HG02943 (cell line): ENCODE results near the gene GPR132.

Experiments used
- ATAC-seq: cut with Tn5 transposase; IDR thresholded peaks from one replicate; pipeline ENCODE4 v1.9.1; 2021; ENCODE audit warnings: mild to moderate bottlenecking, low read depth, moderate library complexity; ENCODE audit not compliant: unreplicated experiment

The GPR132 gene

GRCh38 chr14:105023791-105024480, 41.3 kb downstream of the GPR132 start:
- ATAC-seq = no peak

GRCh38 chr14:105023144-105023543, 42.1 kb downstream of the GPR132 start:
- ATAC-seq = no peak

GRCh38 chr14:105022276-105022670, 43.0 kb downstream of the GPR132 start:
- no peak for ATAC-seq

- no peak for ATAC-seq
Measured at GRCh38 chr14:105021656-105022275, 43.5 kb downstream of the GPR132 start.

GRCh38 chr14:105020815-105021655, 44.2 kb downstream of the GPR132 start, which contains the start of gene CDCA4:
CDCA4 (minus strand) TSS chr14:105021083; CDS start chr14:105011929, 9,154 bp downstream.
- peak; percentile 66 for ATAC-seq

GRCh38 chr14:105019861-105020814, 45.1 kb downstream of the GPR132 start:
- peak; percentile 19 for ATAC-seq

GRCh38 chr14:105018414-105018813, 46.8 kb downstream of the GPR132 start:
- ATAC-seq = no peak

GRCh38 chr14:105015905-105016304, 49.3 kb downstream of the GPR132 start:
- ATAC-seq = no peak

GRCh38 chr14:105015242-105015641, 50.0 kb downstream of the GPR132 start:
- no peak for ATAC-seq

GRCh38 chr14:105014631-105015030, 50.6 kb downstream of the GPR132 start:
- ATAC-seq = no peak

- ATAC-seq = no peak
Measured at GRCh38 chr14:105014032-105014431, 51.2 kb downstream of the GPR132 start.

- ATAC-seq = no peak
Measured at GRCh38 chr14:105013150-105013785, 52.0 kb downstream of the GPR132 start.

- ATAC-seq = no peak
Measured at GRCh38 chr14:105012171-105012985, 52.9 kb downstream of the GPR132 start.

GRCh38 chr14:105011312-105011990, 53.8 kb downstream of the GPR132 start:
- ATAC-seq = no peak

GRCh38 chr14:105010891-105011291, 54.3 kb downstream of the GPR132 start:
- ATAC-seq = no peak

GRCh38 chr14:105010106-105010505, 55.1 kb downstream of the GPR132 start:
- no peak for ATAC-seq

- no peak for ATAC-seq
Measured at GRCh38 chr14:105007593-105008264, 57.5 kb downstream of the GPR132 start.
